ENCODE measurements around the gene ENAH.

The ENAH gene

DNA sequence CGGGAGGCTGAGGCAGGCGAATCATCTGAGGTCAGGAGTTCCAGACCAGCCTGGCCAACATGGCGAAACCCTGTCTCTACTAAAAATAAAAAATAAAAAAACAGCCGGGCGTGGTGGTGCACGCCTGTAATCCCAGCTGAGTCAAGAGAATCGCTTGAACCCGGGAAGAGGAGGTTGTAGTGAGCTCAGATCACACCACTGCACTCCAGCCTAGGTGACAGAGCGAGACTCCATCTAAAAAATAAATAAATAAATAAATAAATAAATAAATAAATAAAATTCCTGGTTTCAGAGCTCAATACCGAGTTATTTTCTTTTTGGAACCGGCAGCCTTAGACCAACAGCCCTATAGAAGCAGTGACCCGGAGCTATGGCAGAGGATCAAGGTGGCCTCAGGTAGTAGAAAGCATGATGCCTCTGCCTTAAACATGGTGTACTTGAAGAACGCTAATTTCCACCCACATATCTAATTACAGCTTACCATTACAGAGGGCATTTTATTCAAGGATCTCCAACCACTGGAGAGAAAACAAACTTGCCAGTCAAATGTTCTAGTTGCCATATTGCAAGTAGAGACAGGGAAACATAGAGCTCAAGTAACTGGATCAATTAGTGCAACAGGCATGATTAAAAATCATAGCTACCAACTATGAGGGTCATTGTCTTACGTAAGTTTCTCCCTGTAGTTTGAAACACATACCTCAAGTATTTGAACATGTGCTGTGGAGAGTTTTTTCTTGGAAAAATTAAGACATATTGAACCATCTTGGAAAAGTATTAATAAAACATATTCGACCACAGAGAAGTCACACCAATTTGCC is 2.0 kb upstream of the ENAH start:
- no peak overlapping the region for H3K4me3 ChIP-seq (ENCODE audit: low read length)

GRCh38 chr1:225654277-225654597 is 1.3 kb upstream of the ENAH start:
- H3K9ac ChIP-seq (ENCODE audit: low read length), result no peak overlapping the region
- TF ChIP-seq CTCF (IDR thresholded peaks at IDR 0.05; ENCODE audit: low read length) (no peak), EZH2phosphoT487 (IDR thresholded peaks at IDR 0.05; ENCODE audit: low read length) (no peak), EZH2 (optimal IDR thresholded peaks at IDR 0.05; ENCODE audit: low read depth, low read length) (no peak)
- no peak overlapping the region for H3K27ac ChIP-seq (ENCODE audit: low read length)

More for the DNA sequence above, 2.0 kb upstream of the ENAH start:
- no peak overlapping the region for H3K4me2 ChIP-seq (ENCODE audit: low read depth, low read length)
- H3K36me3 ChIP-seq (replicated peaks; ENCODE audit: insufficient read depth, low read length), result no peaks in the 10 kb centered on the region
- no peak overlapping the region for H3K9ac ChIP-seq (ENCODE audit: low read length)
- no peaks in the 10 kb centered on the region for H4K20me1 ChIP-seq (ENCODE audit: insufficient read depth, low read length)
- peaks cover 7% of the 10 kb centered on the region; the same call in 1 of the 2 replicates for H3F3A ChIP-seq (ENCODE audit: insufficient read depth, low read length)
- no peak for DNase-seq
- H2AFZ ChIP-seq (ENCODE audit: low read length), result no peak overlapping the region
- H3K9me3 ChIP-seq (replicated peaks; ENCODE audit: insufficient read depth, low read length), result no peaks in the 10 kb centered on the region
- peaks cover 2% of the 10 kb centered on the region for H3K4me1 ChIP-seq (ENCODE audit: low read length)
- H3K27ac ChIP-seq (ENCODE audit: low read length), result no peak overlapping the region
- peaks cover 8% of the 10 kb centered on the region for H3K27me3 ChIP-seq (replicated peaks; ENCODE audit: insufficient read depth, low read length)
- no peaks in the 10 kb centered on the region for H3K79me2 ChIP-seq (ENCODE audit: low read length)
- no peaks in the 10 kb centered on the region for H3K9me2 ChIP-seq (replicated peaks; ENCODE audit: insufficient read depth, low read length)
- no peak for TF ChIP-seq EZH2phosphoT487 (IDR thresholded peaks at IDR 0.05; ENCODE audit: low read length)
- TF ChIP-seq EZH2 (optimal IDR thresholded peaks at IDR 0.05; ENCODE audit: low read depth, low read length), result no peak
- no peak for TF ChIP-seq CTCF (IDR thresholded peaks at IDR 0.05; ENCODE audit: low read length)

DNA sequence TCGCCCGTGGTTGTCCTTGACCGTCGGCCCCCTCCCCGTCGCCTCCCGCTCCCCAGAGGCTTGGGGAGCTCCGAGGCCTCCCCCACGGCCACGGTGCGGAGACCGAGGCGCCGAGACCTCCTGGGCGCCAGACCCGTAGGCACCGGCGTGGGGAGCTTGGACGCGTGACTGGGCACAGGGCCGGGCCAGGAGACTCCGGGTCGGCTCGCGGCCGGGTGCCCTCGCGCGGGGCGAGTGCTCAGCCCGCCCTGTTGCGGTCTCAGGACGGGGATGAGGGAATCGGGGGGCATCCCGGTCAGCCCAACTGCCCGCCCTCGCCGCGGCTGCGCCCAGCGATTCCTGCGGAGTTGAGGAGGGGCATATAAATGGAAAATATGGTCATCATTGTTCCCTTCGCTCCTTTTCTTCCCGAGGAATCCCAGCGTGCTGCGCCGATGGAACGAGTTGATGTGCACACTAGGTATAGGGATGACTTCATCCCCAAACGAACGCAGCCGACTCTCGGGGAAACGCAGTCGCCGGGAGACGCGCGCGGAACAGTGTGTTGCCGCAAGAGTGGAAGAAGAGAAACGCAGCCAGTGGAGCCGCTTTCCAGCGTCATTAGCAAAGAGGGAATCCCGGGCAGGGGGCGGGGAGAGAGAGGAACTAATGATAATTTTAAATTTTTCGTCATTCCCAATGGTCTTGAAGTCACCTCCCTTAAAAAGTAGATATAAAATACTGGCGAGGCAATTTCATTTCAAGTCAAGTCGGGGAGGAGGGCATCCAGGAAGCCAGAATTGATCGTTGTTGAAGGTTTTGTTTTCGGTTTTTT is 747 bp upstream of the ENAH start:
- H3K27me3 ChIP-seq (replicated peaks; ENCODE audit: insufficient read depth, low read length), result peaks cover 8% of the 10 kb centered on the region
- DNase-seq, result no peak
- H2AFZ ChIP-seq (ENCODE audit: low read length), result peak overlapping the region; percentile 95
- no peak overlapping the region for H3K27ac ChIP-seq (ENCODE audit: low read length)
- no peak for TF ChIP-seq CTCF (IDR thresholded peaks at IDR 0.05; ENCODE audit: low read length)
- TF ChIP-seq EZH2 (optimal IDR thresholded peaks at IDR 0.05; ENCODE audit: low read depth, low read length), result no peak
- no peak for TF ChIP-seq EZH2phosphoT487 (IDR thresholded peaks at IDR 0.05; ENCODE audit: low read length)
- peak overlapping the region; percentile 99 for H3K4me2 ChIP-seq (ENCODE audit: low read depth, low read length)
- H3F3A ChIP-seq (ENCODE audit: insufficient read depth, low read length), result peaks cover 6% of the 10 kb centered on the region; the same call in 1 of the 2 replicates
- peak overlapping the region; percentile 80 for H3K4me3 ChIP-seq (ENCODE audit: low read length)
- H3K9me3 ChIP-seq (replicated peaks; ENCODE audit: insufficient read depth, low read length), result no peaks in the 10 kb centered on the region
- H3K79me2 ChIP-seq (ENCODE audit: low read length), result no peaks in the 10 kb centered on the region
- no peaks in the 10 kb centered on the region for H3K36me3 ChIP-seq (replicated peaks; ENCODE audit: insufficient read depth, low read length)
- no peaks in the 10 kb centered on the region for H4K20me1 ChIP-seq (ENCODE audit: insufficient read depth, low read length)
- peak overlapping the region; percentile 46; the same call in 1 of the 2 replicates for H3K9ac ChIP-seq (ENCODE audit: low read length)
- no peaks in the 10 kb centered on the region for H3K4me1 ChIP-seq (ENCODE audit: low read length)
- H3K9me2 ChIP-seq (replicated peaks; ENCODE audit: insufficient read depth, low read length), result no peaks in the 10 kb centered on the region

More at GRCh38 chr1:225654277-225654597, 1.3 kb upstream of the ENAH start:
- Histone ChIP-seq H3K79me2 (ENCODE audit: low read length) (no peaks in the 10 kb centered on the region), H3F3A (ENCODE audit: insufficient read depth, low read length) (peaks cover 6% of the 10 kb centered on the region; the same call in 1 of the 2 replicates), H3K4me1 (ENCODE audit: low read length) (no peaks in the 10 kb centered on the region), H3K27me3 (replicated peaks; ENCODE audit: insufficient read depth, low read length) (peaks cover 8% of the 10 kb centered on the region), H4K20me1 (ENCODE audit: insufficient read depth, low read length) (no peaks in the 10 kb centered on the region), H3K36me3 (replicated peaks; ENCODE audit: insufficient read depth, low read length) (no peaks in the 10 kb centered on the region), H3K9me2 (replicated peaks; ENCODE audit: insufficient read depth, low read length) (no peaks in the 10 kb centered on the region), H3K4me3 (ENCODE audit: low read length) (peak overlapping the region; percentile 80; the same call in 1 of the 2 replicates), H3K9me3 (replicated peaks; ENCODE audit: insufficient read depth, low read length) (no peaks in the 10 kb centered on the region), H3K4me2 (ENCODE audit: low read depth, low read length) (peak overlapping the region; percentile 99; the same call in 1 of the 2 replicates), H2AFZ (ENCODE audit: low read length) (no peak overlapping the region)
- no peak for DNase-seq
